Loucy (cell line): Measurements from ENCODE around the gene ST6GAL1.

Source experiments
- CTCF ChIP-seq: fragments of 200-600 bp; sonication (generic); conservative IDR thresholded peaks from 2 replicates; pipeline ENCODE4 v1.5.1; 2014; ENCODE audit warnings: mild to moderate bottlenecking, antibody characterized with exemption, low read length
- EZH2phosphoT487 ChIP-seq: fragments of 200-600 bp; IDR thresholded peaks from 2 replicates; pipeline ENCODE4 v1.6.1; 2018; ENCODE audit warnings: antibody characterized with exemption, mild to moderate bottlenecking, moderate library complexity, borderline replicate concordance

GRCh38 chr3:187002915-187003314 is 72.6 kb downstream of the ST6GAL1 start:
- no peak for TF ChIP-seq CTCF
- no peak for TF ChIP-seq EZH2phosphoT487
